Measurements from ENCODE around the gene UBE4A.

DNA sequence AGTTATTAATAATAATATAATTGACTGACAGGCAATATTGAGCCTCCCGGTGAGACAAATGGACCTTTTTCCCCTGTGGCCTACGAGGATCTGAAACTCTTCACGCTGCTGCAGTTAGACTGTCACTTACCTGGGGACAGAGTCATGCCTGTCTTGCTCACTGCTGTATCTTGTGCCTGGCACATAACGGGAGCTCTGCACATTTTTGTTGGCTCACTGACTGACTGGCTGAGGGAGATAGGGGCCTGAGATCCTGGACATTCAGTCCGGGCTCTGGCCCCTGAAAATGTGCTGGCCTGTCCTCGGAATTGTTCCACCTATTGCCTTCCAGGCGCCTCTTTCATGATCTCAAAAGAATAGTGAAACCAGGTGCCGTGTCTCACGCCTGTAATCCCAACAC lies 16.2 kb upstream of the UBE4A start:
- TF ChIP-seq CTCF (optimal IDR thresholded peaks at IDR 0.05 in 1 of 3, IDR thresholded peaks at IDR 0.05 in 1 of 3, conservative IDR thresholded peaks at IDR 0.05 in 1 of 3; ENCODE audit: extremely low read depth in 1 of 3, insufficient read depth in 2 of 3, low read length in 3 of 3): no peak
- TF ChIP-seq EZH2 (IDR thresholded peaks at IDR 0.05; ENCODE audit: low read length): no peak

All from keratinocyte (primary cell).